HepG2 (cell line): Measurements from ENCODE around the gene CADM1. TPM values are rescaled to one million over a fixed set of nuclear protein-coding genes. Genes with fewer than 3 reads are reported as not detected.

ENCODE experiments used
- ATAC-seq: fragments of 200-7000 bp; cut with Tn5 transposase; 3 replicates; pipeline ENCODE4 v1.9.1; 2020; ENCODE audit warnings: mild to moderate bottlenecking, moderate library complexity
- BruUV-seq: library from RNA; stranded (reverse); fragments of 400-500 nt; replicated peaks from 2 replicates; lab custom pipeline; 2021; lab: Mats Ljungman, UMichigan
- CTCF ChIA-PET: fragments of 300-600 bp; formaldehyde crosslinking; extraction: SDS; loops from one replicate; lab custom pipeline; 2021; ENCODE audit warnings: low total read pairs, inconsistent platforms, low intra/inter-chr PET ratio; lab: Yijun Ruan, JAX
- POLR2A ChIA-PET: fragments of 350-600 bp; sonication (Branson Sonifier 250); formaldehyde crosslinking; loops from one replicate; lab custom pipeline; 2020; ENCODE audit warnings: antibody characterized with exemption, inconsistent platforms; lab: Yijun Ruan, JAX
- DNase-seq: peaks from one replicate; pipeline ENCODE4 v3.0.0-alpha.2; 2015; ENCODE audit warnings: low spot score
- FAIRE-seq: peaks from 3 replicates; lab custom pipeline; 2011; peaks lifted over from hg19 to GRCh38; lab: Jason Lieb, UNC
- H2AFZ ChIP-seq: one replicate; pipeline ENCODE4 v1.6.1; 2011; ENCODE audit warnings: low read length, inconsistent platforms
- H3K27ac ChIP-seq: fragments of 300-600 bp; 3 replicates; pipeline ENCODE4 v1.8.0; 2011; ENCODE audit warnings: mixed run types, mild to moderate bottlenecking, mixed read lengths, low read length, inconsistent platforms; ENCODE audit not compliant: insufficient read depth; ENCODE audit errors: extremely low read length
- H3K27me3 ChIP-seq, 2 experiments: fragments of 200-600 bp in 1 of 2; 2 replicates in 1 of 2; 3 replicates in 1 of 2; pipeline versions ENCODE4 v1.6.0 to v1.8.0; 2011; ENCODE audit warnings: low read length in 2 of 2, mild to moderate bottlenecking in 2 of 2, moderate library complexity in 2 of 2, inconsistent platforms in 1 of 2; ENCODE audit not compliant: insufficient read depth in 2 of 2, control insufficient read depth in 1 of 2
- H3K36me3 ChIP-seq, 2 experiments: fragments of 200-600 bp in 1 of 2; replicated peaks in 1 of 2; 2 replicates in 1 of 2; 3 replicates in 1 of 2; pipeline versions ENCODE4 v1.5.1 to v1.8.0; 2011; ENCODE audit warnings: low read length in 2 of 2, inconsistent platforms in 1 of 2; ENCODE audit not compliant: insufficient read depth in 2 of 2, control insufficient read depth in 1 of 2
- H3K4me1 ChIP-seq: 2 replicates; pipeline ENCODE4 v1.5.1; 2012; ENCODE audit warnings: low read length, inconsistent platforms; ENCODE audit not compliant: insufficient read depth
- H3K4me2 ChIP-seq: 2 replicates; pipeline ENCODE4 v1.6.0; 2011; ENCODE audit warnings: low read depth, low read length, inconsistent platforms
- H3K4me3 ChIP-seq, 3 experiments: fragments of 200-600 bp in 1 of 3; sonication (generic), shearing (Covaris generic) in 1 of 3; replicated peaks in 1 of 3; 2 replicates each; pipeline ENCODE4 v1.5.1; 2011 to 2016; ENCODE audit warnings: low read length in 3 of 3, inconsistent platforms in 2 of 3, low read depth in 2 of 3, mild to moderate bottlenecking in 2 of 3, control low read depth in 1 of 3, mixed read lengths in 1 of 3; ENCODE audit not compliant: insufficient read depth in 1 of 3
- H3K79me2 ChIP-seq: one replicate; pipeline ENCODE4 v1.6.1; 2011; ENCODE audit warnings: low read length, inconsistent platforms; ENCODE audit not compliant: insufficient read depth
- H3K9ac ChIP-seq: 2 replicates; pipeline ENCODE4 v1.6.0; 2011; ENCODE audit warnings: mild to moderate bottlenecking, low read depth, low read length, inconsistent platforms; ENCODE audit not compliant: insufficient read depth
- H3K9me3 ChIP-seq: 2 replicates; pipeline ENCODE4 v1.5.1; 2012; ENCODE audit warnings: mild to moderate bottlenecking, low read length
- H4K20me1 ChIP-seq: 2 replicates; pipeline ENCODE4 v1.6.0; 2011; ENCODE audit warnings: inconsistent platforms, mild to moderate bottlenecking, low read length, moderate library complexity; ENCODE audit not compliant: insufficient read depth
- ATF1 ChIP-seq: IDR thresholded peaks from 2 replicates; pipeline ENCODE4 v1.6.1; 2016; ENCODE audit warnings: mild to moderate bottlenecking, control low read depth
- BRCA1 ChIP-seq: sonication (generic); formaldehyde crosslinking; IDR thresholded peaks from 2 replicates; pipeline ENCODE4 v1.4.0; 2020; ENCODE audit warnings: missing genetic modification reagents
- ETV6 ChIP-seq: sonication (generic); formaldehyde crosslinking; conservative IDR thresholded peaks from 2 replicates; pipeline ENCODE4 v1.4.0; 2020; ENCODE audit warnings: missing genetic modification reagents
- FOXK2 ChIP-seq: fragments of 450-650 bp; IDR thresholded peaks from 2 replicates; pipeline ENCODE4 v1.6.1; 2016
- HMG20A ChIP-seq: IDR thresholded peaks from 2 replicates; pipeline ENCODE4 v1.6.1; 2016; ENCODE audit warnings: borderline replicate concordance
- MATR3 ChIP-seq: sonication (generic); formaldehyde crosslinking; IDR thresholded peaks from 2 replicates; pipeline ENCODE4 v1.4.0; 2020; ENCODE audit warnings: missing genetic modification reagents
- MBNL3 ChIP-seq: fragments of 250-450 bp; sonication (Bioruptor Pico); conservative IDR thresholded peaks from 2 replicates; pipeline ENCODE4 v1.8.0; 2022; ENCODE audit warnings: mild to moderate bottlenecking, inconsistent platforms
- MIXL1 ChIP-seq: IDR thresholded peaks from 2 replicates; pipeline ENCODE4 v1.6.1; 2016
- MTA3 ChIP-seq: sonication (generic); formaldehyde crosslinking; IDR thresholded peaks from 2 replicates; pipeline ENCODE4 v1.4.0; 2020; ENCODE audit warnings: missing genetic modification reagents
- RAD21 ChIP-seq: fragments of 450-650 bp; formaldehyde crosslinking; IDR thresholded peaks from 2 replicates; pipeline ENCODE4 v1.5.0; 2020; ENCODE audit warnings: mild to moderate bottlenecking
- SIN3B ChIP-seq: fragments of 150-350 bp; IDR thresholded peaks from 2 replicates; pipeline ENCODE4 v1.6.1; 2014; ENCODE audit warnings: low read length
- TEAD3 ChIP-seq: optimal IDR thresholded peaks from 2 replicates; pipeline ENCODE3; 2016; ENCODE audit warnings: borderline replicate concordance
- TMF1 ChIP-seq: sonication (generic); formaldehyde crosslinking; IDR thresholded peaks from 2 replicates; pipeline ENCODE4 v1.8.1; 2022; ENCODE audit warnings: low read depth, missing genetic modification reagents
- ZBTB1 ChIP-seq: sonication (generic); formaldehyde crosslinking; IDR thresholded peaks from 2 replicates; pipeline ENCODE4 v1.4.0; 2020; ENCODE audit warnings: missing genetic modification reagents, borderline replicate concordance
- ZNF326 ChIP-seq: sonication (generic); formaldehyde crosslinking; IDR thresholded peaks from 2 replicates; pipeline ENCODE4 v1.4.0; 2020; ENCODE audit warnings: missing genetic modification reagents, borderline replicate concordance
- ZNF816 ChIP-seq: sonication (generic); formaldehyde crosslinking; IDR thresholded peaks from 2 replicates; pipeline ENCODE4 v1.8.0; 2022; ENCODE audit warnings: missing genetic modification reagents, mild to moderate bottlenecking, borderline replicate concordance
- WGBS: methylation state at CpG from one replicate; pipeline ENCODE4 v1.1.6; 2017; ENCODE audit warnings: low lambda C conversion rate; 5-methylcytosine and 5-hydroxymethylcytosine counted together
- in situ Hi-C: cut with HindIII; loops from 2 replicates; pipeline ENCODE4 v1.10.0; 2017; ENCODE audit warnings: low pct_unique_long_range_greater_than_20kb; ENCODE audit not compliant: extremely low pct_ligation_motif_present
- intact Hi-C: fragments of 100-400 bp; cut with micrococcal nuclease; formaldehyde crosslinking; loops from one replicate; pipeline ENCODE4 v1.10.0; 2022; ENCODE audit not compliant: unreplicated experiment
- polyA plus RNA-seq, 8 experiments: library from polyadenylated mRNA; depleted of rRNA in 3 of 8; stranded (reverse) in 7 of 8; unstranded in 1 of 8; fragments of >200 nt; fragmentation: Illumina TruSeq in 4 of 8; extraction: Trizol in 4 of 8; gene quantifications; 2 replicates each; pipeline versions ENCODE4 v1.2.1 to v1.2.3, GENCODE V29; 2011 to 2016; ENCODE audit warnings: low read depth in 4 of 8, missing spikeins in 1 of 8, mixed read lengths in 1 of 8; ENCODE audit not compliant: insufficient read depth in 1 of 8
- total RNA-seq, 5 experiments: library from RNA; depleted of rRNA; stranded (reverse); fragments of >200 nt; fragmentation: Illumina TruSeq; extraction: Trizol; gene quantifications; 2 replicates each; pipeline ENCODE4 v1.2.3, GENCODE V29; 2016; ENCODE audit warnings: low read depth in 1 of 5
- TF ChIP-seq, protein P1 (sequence below): sonication (generic); formaldehyde crosslinking; IDR thresholded peaks from 2 replicates; pipeline ENCODE4 v1.5.0; 2020; ENCODE audit warnings: missing genetic modification reagents
- TF ChIP-seq, protein P2 (sequence below): sonication (generic); formaldehyde crosslinking; IDR thresholded peaks from 2 replicates; pipeline ENCODE4 v1.4.0; 2020; ENCODE audit warnings: missing genetic modification reagents, borderline replicate concordance
- TF ChIP-seq, protein P3 (sequence below): IDR thresholded peaks from 2 replicates; pipeline ENCODE4 v1.6.1; 2016; ENCODE audit warnings: missing biosample characterization, missing genetic modification reagents, low read depth
- TF ChIP-seq, protein P4 (sequence below): sonication (generic); formaldehyde crosslinking; IDR thresholded peaks from 2 replicates; pipeline ENCODE4 v1.8.0; 2022; ENCODE audit warnings: mild to moderate bottlenecking, missing genetic modification reagents

CADM1 gene
- total and polyA plus RNA-seq, 2 of the 13 experiments (the other 11 are each of a cell fraction or from before 2014, with no cell fraction given): 71.3 to 122 TPM

DNA sequence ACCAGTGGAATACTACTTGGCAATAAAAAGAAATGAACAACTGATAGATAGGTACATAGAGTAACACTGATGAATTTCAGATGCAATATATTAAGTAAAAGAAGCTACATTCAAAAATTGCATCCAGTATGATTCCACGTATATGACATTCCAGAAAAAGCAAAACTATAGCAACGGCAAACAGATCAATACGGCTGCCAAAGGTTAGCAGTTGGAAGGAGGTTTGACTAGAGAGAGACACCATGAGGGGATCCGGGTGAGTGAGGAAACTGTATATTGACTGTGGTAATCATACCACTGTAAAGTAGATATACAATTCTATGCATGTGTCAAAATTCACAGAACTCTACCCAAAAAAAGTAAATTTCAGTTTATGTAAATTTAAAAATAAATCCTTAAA lies 28.7 kb downstream of the CADM1 start:
- BruUV-seq: no TSS peak
- peaks cover 52% of the 10 kb centered on the region for H3K4me1 ChIP-seq
- FAIRE-seq (no peak), ATAC-seq (peak; percentile 91), DNase-seq (peak; percentile 65)
- no peak overlapping the region for H2AFZ ChIP-seq
- POLR2A ChIA-PET: no interaction called here
- 31% methylated on average over 4 of the region's 4 CpGs for WGBS
- no peaks in the 10 kb centered on the region; a peak in 1 of 5 replicates for H3K36me3 ChIP-seq
- in situ Hi-C loops (no loop called here), intact Hi-C loops (no loop called here)
- H3K9ac ChIP-seq: no peak overlapping the region
- H3K27me3 ChIP-seq: no peaks in the 10 kb centered on the region
- H4K20me1 ChIP-seq: peaks cover 19% of the 10 kb centered on the region; the same call in 1 of the 2 replicates
- no peaks in the 10 kb centered on the region for H3K9me3 ChIP-seq
- no peak overlapping the region for H3K4me3 ChIP-seq
- peak overlapping the region; percentile 66 for H3K27ac ChIP-seq
- no peak overlapping the region for H3K4me2 ChIP-seq
- peaks cover 69% of the 10 kb centered on the region for H3K79me2 ChIP-seq
- CTCF ChIA-PET: no interaction called here
- TF ChIP-seq, protein P1, sequence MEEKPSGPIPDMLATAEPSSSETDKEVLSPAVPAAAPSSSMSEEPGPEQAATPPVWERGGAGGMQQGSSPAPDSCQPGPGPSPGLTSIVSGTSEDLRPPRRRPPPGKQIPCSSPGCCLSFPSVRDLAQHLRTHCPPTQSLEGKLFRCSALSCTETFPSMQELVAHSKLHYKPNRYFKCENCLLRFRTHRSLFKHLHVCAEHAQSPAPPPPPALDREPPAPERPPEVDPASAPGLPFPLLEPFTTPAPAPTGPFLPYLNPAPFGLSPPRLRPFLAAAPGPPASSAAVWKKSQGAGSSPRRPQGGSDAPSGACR (CRISPR knock-in tag): no peak
- TF ChIP-seq, protein P2, sequence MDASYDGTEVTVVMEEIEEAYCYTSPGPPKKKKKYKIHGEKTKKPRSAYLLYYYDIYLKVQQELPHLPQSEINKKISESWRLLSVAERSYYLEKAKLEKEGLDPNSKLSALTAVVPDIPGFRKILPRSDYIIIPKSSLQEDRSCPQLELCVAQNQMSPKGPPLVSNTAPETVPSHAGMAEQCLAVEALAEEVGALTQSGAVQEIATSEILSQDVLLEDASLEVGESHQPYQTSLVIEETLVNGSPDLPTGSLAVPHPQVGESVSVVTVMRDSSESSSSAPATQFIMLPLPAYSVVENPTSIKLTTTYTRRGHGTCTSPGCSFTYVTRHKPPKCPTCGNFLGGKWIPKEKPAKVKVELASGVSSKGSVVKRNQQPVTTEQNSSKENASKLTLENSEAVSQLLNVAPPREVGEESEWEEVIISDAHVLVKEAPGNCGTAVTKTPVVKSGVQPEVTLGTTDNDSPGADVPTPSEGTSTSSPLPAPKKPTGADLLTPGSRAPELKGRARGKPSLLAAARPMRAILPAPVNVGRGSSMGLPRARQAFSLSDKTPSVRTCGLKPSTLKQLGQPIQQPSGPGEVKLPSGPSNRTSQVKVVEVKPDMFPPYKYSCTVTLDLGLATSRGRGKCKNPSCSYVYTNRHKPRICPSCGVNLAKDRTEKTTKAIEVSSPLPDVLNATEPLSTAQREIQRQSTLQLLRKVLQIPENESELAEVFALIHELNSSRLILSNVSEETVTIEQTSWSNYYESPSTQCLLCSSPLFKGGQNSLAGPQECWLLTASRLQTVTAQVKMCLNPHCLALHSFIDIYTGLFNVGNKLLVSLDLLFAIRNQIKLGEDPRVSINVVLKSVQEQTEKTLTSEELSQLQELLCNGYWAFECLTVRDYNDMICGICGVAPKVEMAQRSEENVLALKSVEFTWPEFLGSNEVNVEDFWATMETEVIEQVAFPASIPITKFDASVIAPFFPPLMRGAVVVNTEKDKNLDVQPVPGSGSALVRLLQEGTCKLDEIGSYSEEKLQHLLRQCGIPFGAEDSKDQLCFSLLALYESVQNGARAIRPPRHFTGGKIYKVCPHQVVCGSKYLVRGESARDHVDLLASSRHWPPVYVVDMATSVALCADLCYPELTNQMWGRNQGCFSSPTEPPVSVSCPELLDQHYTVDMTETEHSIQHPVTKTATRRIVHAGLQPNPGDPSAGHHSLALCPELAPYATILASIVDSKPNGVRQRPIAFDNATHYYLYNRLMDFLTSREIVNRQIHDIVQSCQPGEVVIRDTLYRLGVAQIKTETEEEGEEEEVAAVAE (CRISPR knock-in tag): no peak
- TF ChIP-seq, protein P3, sequence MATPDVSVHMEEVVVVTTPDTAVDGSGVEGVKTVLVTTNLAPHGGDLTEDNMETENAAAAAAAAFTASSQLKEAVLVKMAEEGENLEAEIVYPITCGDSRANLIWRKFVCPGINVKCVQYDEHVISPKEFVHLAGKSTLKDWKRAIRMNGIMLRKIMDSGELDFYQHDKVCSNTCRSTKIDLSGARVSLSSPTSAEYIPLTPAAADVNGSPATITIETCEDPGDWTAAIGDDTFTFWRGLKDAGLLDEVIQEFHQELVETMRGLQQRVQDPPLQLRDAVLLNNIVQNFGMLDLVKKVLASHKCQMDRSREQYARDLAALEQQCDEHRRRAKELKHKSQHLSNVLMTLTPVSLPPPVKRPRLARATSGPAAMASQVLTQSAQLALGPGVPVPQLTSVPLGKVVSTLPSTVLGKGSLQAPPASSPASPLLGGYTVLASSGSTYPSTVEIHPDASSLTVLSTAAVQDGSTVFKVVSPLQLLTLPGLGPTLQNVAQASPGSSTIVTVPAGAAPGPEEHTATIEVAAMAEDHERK (CRISPR knock-in tag): no peak
- no peak for TF ChIP-seq ZNF816 (CRISPR knock-in tag)
- no peak for TF ChIP-seq BRCA1 (CRISPR knock-in tag)
- no peak for TF ChIP-seq MTA3 (CRISPR knock-in tag)
- TF ChIP-seq ATF1 (CRISPR knock-in tag): no peak
- TF ChIP-seq, protein P4, sequence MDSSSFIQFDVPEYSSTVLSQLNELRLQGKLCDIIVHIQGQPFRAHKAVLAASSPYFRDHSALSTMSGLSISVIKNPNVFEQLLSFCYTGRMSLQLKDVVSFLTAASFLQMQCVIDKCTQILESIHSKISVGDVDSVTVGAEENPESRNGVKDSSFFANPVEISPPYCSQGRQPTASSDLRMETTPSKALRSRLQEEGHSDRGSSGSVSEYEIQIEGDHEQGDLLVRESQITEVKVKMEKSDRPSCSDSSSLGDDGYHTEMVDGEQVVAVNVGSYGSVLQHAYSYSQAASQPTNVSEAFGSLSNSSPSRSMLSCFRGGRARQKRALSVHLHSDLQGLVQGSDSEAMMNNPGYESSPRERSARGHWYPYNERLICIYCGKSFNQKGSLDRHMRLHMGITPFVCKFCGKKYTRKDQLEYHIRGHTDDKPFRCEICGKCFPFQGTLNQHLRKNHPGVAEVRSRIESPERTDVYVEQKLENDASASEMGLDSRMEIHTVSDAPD (CRISPR knock-in tag): no peak
- no peak for TF ChIP-seq ZNF326 (CRISPR knock-in tag)
- peak; percentile 24; the same call in 1 of the 2 replicates for TF ChIP-seq RAD21 (CRISPR knock-in tag)
- no peak for TF ChIP-seq ETV6 (CRISPR knock-in tag)
- TF ChIP-seq HMG20A (CRISPR knock-in tag): no peak
- TF ChIP-seq MATR3 (CRISPR knock-in tag): no peak
- TF ChIP-seq MBNL3 (CRISPR knock-in tag): no peak
- TF ChIP-seq MIXL1 (CRISPR knock-in tag): peak; percentile 51; the same call in 1 of the 2 replicates
- TF ChIP-seq SIN3B: no peak
- TF ChIP-seq ZBTB1 (CRISPR knock-in tag): no peak
- peak; percentile 67 for TF ChIP-seq TEAD3 (CRISPR knock-in tag)
- no peak for TF ChIP-seq TMF1 (CRISPR knock-in tag)
- TF ChIP-seq FOXK2: no peak
